ENCODE measurements around the gene ATP6V0C. TPM values are rescaled to one million over a fixed set of nuclear protein-coding genes. Genes with fewer than 3 reads are reported as not detected.
"Not testable (repeated sequence)": the region's sequence is repeated elsewhere in the genome, so short reads cannot be mapped to it uniquely, and the experiment has no call there.

The ATP6V0C gene
- total and polyA plus RNA-seq, 2 donors from 2014 or later = 303 to 520 TPM

DNA sequence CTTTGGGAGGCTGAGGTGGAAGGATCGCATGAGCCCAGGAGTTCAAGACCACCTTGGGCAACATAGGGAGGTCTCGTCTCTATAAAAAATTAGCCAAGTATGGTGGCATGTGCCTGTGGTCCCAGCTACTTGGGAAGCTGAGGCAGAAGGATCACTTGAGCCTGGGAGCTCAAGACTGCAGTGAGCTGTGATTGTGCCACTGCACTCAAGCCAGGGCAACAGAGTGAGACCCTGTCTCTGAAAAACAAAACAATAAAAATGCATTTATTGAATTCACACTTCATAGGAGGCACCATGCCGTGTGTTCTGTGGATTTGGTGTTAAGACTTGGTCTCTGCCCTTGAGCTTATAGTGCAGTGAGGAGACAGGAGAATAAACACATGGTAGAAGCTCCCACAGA lies 36.4 kb upstream of the ATP6V0C start:
- DNase-seq (no peak), FAIRE-seq (no peak)
- intact Hi-C loops (cut with DNase I) = no loop called here
- Histone ChIP-seq H3K9me3 (ENCODE audit: control insufficient read depth in 2 of 3, insufficient read depth in 1 of 3, low read length in 3 of 3) (no peaks in the 10 kb centered on the region), H3K4me3 (ENCODE audit: low read length in 3 of 3) (no peak overlapping the region), H3K4me1 (ENCODE audit: control insufficient read depth in 2 of 3, insufficient read depth in 2 of 3, low read depth in 1 of 3, low read length in 3 of 3) (peaks cover 0 to 51% (median 17%) of the 10 kb centered on the region in 3 donors), H3K36me3 (ENCODE audit: control insufficient read depth in 2 of 3, insufficient read depth in 3 of 3, low read length in 3 of 3) (no peaks in the 10 kb centered on the region), H3K9ac (ENCODE audit: low read length in 3 of 3) (peak overlapping the region in 2 of 3 donors; percentile 10 to 41), H3K27me3 (ENCODE audit: control insufficient read depth, insufficient read depth, low read length) (no peaks in the 10 kb centered on the region), H3K27ac (ENCODE audit: low read depth in 2 of 2, low read length in 2 of 2) (peak overlapping the region; percentile 27 to 68)
- TF ChIP-seq, protein P1, sequence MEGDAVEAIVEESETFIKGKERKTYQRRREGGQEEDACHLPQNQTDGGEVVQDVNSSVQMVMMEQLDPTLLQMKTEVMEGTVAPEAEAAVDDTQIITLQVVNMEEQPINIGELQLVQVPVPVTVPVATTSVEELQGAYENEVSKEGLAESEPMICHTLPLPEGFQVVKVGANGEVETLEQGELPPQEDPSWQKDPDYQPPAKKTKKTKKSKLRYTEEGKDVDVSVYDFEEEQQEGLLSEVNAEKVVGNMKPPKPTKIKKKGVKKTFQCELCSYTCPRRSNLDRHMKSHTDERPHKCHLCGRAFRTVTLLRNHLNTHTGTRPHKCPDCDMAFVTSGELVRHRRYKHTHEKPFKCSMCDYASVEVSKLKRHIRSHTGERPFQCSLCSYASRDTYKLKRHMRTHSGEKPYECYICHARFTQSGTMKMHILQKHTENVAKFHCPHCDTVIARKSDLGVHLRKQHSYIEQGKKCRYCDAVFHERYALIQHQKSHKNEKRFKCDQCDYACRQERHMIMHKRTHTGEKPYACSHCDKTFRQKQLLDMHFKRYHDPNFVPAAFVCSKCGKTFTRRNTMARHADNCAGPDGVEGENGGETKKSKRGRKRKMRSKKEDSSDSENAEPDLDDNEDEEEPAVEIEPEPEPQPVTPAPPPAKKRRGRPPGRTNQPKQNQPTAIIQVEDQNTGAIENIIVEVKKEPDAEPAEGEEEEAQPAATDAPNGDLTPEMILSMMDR (IDR thresholded peaks at IDR 0.05; ENCODE audit: borderline replicate concordance, extremely low read depth, insufficient read depth) = no peak

GRCh38 chr16:2478279-2478678 lies 35.5 kb upstream of the ATP6V0C start:
- FAIRE-seq (no peak), DNase-seq (no peak)
- H3K9me3 ChIP-seq (ENCODE audit: control insufficient read depth in 2 of 3, insufficient read depth in 1 of 3, low read length in 3 of 3) = no peaks in the 10 kb centered on the region
- TF ChIP-seq, protein P1 (IDR thresholded peaks at IDR 0.05; ENCODE audit: borderline replicate concordance, extremely low read depth, insufficient read depth) = no peak
- no peak overlapping the region for H3K4me3 ChIP-seq (ENCODE audit: low read length in 3 of 3)
- H3K27ac ChIP-seq (ENCODE audit: low read depth in 2 of 2, low read length in 2 of 2) = no peak overlapping the region
- intact Hi-C loops (cut with DNase I) = no loop called here
- H3K36me3 ChIP-seq (ENCODE audit: control insufficient read depth in 2 of 3, insufficient read depth in 3 of 3, low read length in 3 of 3) = no peaks in the 10 kb centered on the region
- peak overlapping the region in 1 of 3 donors; percentile 26 for H3K9ac ChIP-seq (ENCODE audit: low read length in 3 of 3)
- H3K27me3 ChIP-seq (ENCODE audit: control insufficient read depth, insufficient read depth, low read length) = no peaks in the 10 kb centered on the region
- peaks cover 0 to 56% (median 17%) of the 10 kb centered on the region in 3 donors for H3K4me1 ChIP-seq (ENCODE audit: control insufficient read depth in 2 of 3, insufficient read depth in 2 of 3, low read depth in 1 of 3, low read length in 3 of 3)

DNA sequence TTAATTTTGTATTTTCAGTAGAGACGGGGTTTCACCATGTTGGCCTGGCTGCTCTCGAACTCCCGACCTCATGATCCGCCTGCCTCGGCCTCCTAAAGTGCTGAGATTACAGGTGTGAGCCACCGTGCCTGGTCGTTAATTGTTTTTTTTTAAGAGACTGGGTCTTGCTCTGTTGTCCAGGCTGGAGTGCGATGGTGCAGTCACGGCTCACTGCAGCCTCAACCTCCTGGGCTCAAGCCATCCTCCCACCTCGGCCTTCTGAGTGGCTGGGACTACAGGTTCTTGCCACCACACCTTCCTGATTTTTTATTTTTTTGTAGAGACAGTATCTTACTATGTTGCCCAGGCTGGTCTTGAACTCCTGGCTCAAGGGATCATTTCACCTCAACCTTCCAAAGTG lies 33.8 kb upstream of the ATP6V0C start:
- H3K9me3 ChIP-seq (ENCODE audit: control insufficient read depth in 2 of 3, insufficient read depth in 1 of 3, low read length in 3 of 3); H3K9ac ChIP-seq (ENCODE audit: low read length in 3 of 3); intact Hi-C loops (cut with DNase I); FAIRE-seq; H3K36me3 ChIP-seq (ENCODE audit: control insufficient read depth in 2 of 3, insufficient read depth in 3 of 3, low read length in 3 of 3); H3K27me3 ChIP-seq (ENCODE audit: control insufficient read depth, insufficient read depth, low read length); H3K4me3 ChIP-seq (ENCODE audit: low read length in 3 of 3): not testable (repeated sequence)
- peak in 1 of 5 donors; percentile 41 for DNase-seq
- Histone ChIP-seq H3K4me1 (ENCODE audit: control insufficient read depth in 2 of 3, insufficient read depth in 2 of 3, low read depth in 1 of 3, low read length in 3 of 3) (peaks cover 0 to 56% (median 17%) of the 10 kb centered on the region in 3 donors), H3K27ac (ENCODE audit: low read depth in 2 of 2, low read length in 2 of 2) (peak overlapping the region in 1 of 2 donors; percentile 55)

DNA sequence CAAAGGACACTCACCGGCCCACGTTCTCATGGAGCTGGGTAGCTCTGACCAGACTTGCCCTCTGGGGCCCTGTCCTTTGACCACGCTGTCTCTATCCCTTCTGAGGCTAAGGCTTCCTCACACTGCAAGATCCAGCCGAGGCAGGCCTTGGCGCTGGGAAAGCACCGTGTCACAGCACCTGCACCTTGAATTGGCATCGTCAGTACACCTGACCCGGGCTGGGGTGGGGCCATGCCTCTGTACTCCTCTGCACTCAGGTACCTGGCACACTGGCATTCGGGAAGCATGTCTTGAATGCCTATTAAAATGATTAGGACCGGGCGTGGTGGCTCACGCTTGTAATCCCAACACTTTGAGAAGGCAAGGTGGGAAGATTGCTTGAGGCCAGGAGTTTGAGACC lies 32.8 kb upstream of the ATP6V0C start:
- Histone ChIP-seq H3K9me3 (ENCODE audit: control insufficient read depth in 2 of 3, insufficient read depth in 1 of 3, low read length in 3 of 3) (no peaks in the 10 kb centered on the region), H3K36me3 (ENCODE audit: control insufficient read depth in 2 of 3, insufficient read depth in 3 of 3, low read length in 3 of 3) (no peaks in the 10 kb centered on the region), H3K27me3 (ENCODE audit: control insufficient read depth, insufficient read depth, low read length) (no peaks in the 10 kb centered on the region), H3K9ac (ENCODE audit: low read length in 3 of 3) (peak overlapping the region in 1 of 3 donors; percentile 51), H3K27ac (ENCODE audit: low read depth in 2 of 2, low read length in 2 of 2) (peak overlapping the region; percentile 55 to 85), H3K4me1 (ENCODE audit: control insufficient read depth in 2 of 3, insufficient read depth in 2 of 3, low read depth in 1 of 3, low read length in 3 of 3) (peaks cover 0 to 53% (median 17%) of the 10 kb centered on the region in 3 donors), H3K4me3 (ENCODE audit: low read length in 3 of 3) (no peak overlapping the region)
- intact Hi-C loops (cut with DNase I) = no loop called here
- TF ChIP-seq, protein P1 (IDR thresholded peaks at IDR 0.05; ENCODE audit: borderline replicate concordance, extremely low read depth, insufficient read depth) = no peak
- DNase-seq = peak in 1 of 5 donors; percentile 92
- no peak for FAIRE-seq
